Transverse colon (tissue), 4 donors: Measurements from ENCODE around the gene ABLIM2.

Source experiments
- CTCF ChIP-seq, 5 experiments: fragments of 200-600 bp in 3 of 5; fragments of 450-650 bp in 2 of 5; sonication (generic) in 3 of 5; IDR thresholded peaks; 1 replicate in 2 of 5; 2 replicates in 3 of 5; pipeline ENCODE4 v1.5.1; 2016 to 2017; ENCODE audit warnings: antibody characterized with exemption in 5 of 5, inconsistent platforms in 3 of 5, mild to moderate bottlenecking in 2 of 5, moderate library complexity in 1 of 5
- EP300 ChIP-seq: sonication (generic); formaldehyde crosslinking; IDR thresholded peaks from one replicate; pipeline ENCODE4 v1.6.1; 2017; ENCODE audit warnings: antibody characterized with exemption, low read depth
- POLR2A ChIP-seq: fragments of 450-650 bp; IDR thresholded peaks from one replicate; pipeline ENCODE4 v1.6.1; 2016; ENCODE audit warnings: antibody characterized with exemption, mild to moderate bottlenecking, moderate library complexity
- POLR2AphosphoS5 ChIP-seq, 3 donors: sonication (generic); formaldehyde crosslinking; IDR thresholded peaks; one replicate each; pipeline ENCODE4 v1.6.1; 2016; ENCODE audit warnings: antibody characterized with exemption in 3 of 3

GRCh38 chr4:8141935-8142334 lies 16.7 kb downstream of the ABLIM2 start:
- no peak for TF ChIP-seq CTCF (IDR thresholded peaks at IDR 0.05)
- TF ChIP-seq POLR2A: no peak
- TF ChIP-seq POLR2AphosphoS5 (IDR thresholded peaks at IDR 0.05): no peak
- no peak for TF ChIP-seq EP300
